Measurements from ENCODE around the gene TPSG1. TPM values are rescaled to one million over a fixed set of nuclear protein-coding genes. Genes with fewer than 3 reads are reported as not detected.
"Not testable (repeated sequence)": the region's sequence is repeated elsewhere in the genome, so short reads cannot be mapped to it uniquely, and the experiment has no call there.

TPSG1 gene
- total RNA-seq, 1 donor from 2014 or later, result not detected

- DNase-seq, result not testable (repeated sequence)
These were observed 31.3 kb upstream of the TPSG1 start for GRCh38 chr16:1256296-1256873.

DNA sequence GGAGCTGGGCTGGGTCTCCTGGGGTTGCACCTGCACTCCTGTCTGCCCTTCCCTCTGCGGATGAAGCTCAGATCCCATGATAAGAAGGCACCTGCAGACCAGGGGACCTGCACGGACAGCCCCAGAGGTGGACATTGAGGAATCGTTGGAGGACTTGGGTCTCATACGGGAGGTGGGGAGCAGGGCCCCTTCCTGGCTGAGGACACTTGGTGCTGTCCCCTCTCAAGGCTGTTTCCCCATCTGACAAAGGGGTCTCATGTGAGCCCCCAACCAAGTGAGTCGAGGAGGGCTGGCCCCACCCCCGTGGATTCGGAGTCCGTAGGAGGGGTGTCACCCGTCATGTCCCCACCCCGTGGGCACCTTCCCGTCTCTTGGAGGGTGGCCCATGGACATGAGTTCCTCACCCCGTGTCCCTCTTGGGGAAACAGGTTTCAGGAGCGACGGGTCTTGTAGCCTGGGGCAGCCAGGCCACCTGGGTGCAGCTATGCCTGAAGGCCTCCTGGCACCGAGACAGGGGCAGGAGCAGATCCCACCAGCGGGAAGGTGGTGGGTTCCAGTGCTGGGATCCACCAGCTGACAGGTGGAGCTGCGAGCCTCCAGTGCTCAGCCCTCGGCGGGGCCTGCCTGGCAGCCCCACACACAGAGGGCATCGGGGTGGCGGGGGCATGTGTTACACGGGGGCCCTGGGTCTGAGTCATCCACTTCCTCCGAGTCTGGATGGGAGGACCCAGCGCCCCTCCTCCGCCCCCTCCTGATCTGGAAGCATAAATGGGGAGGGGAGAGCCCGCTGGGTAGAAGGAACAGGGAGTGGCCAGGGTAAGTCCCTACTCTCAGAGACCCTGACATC lies 30.4 kb upstream of the TPSG1 start, which contains the start of gene TPSD1:
Gene TPSD1, plus strand, starts transcription at position 794 of the 847 bp plus-strand sequence. CDS start 212 bp downstream, outside the sequence.
- DNase-seq, result not testable (repeated sequence)

DNA sequence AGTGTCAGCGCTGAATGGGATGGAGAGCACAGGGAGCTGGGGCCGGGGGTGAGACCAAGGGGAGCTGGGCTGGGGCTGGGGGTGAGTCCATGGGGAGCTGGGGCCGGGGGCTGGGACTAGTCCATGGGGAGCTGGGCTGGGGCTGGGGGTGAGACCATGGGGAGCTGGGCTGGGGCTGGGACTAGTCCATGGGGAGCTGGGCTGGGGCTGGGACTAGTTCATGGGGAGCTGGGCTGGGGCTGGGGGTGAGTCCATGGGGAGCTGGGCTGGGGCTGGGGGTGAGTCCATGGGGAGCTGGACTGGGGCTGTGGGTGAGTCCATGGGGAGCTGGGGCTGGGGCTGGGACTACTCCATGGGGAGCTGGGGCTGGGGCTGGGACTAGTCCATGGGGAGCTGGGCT lies 29.8 kb upstream of the TPSG1 start:
- DNase-seq, result not testable (repeated sequence)

DNA sequence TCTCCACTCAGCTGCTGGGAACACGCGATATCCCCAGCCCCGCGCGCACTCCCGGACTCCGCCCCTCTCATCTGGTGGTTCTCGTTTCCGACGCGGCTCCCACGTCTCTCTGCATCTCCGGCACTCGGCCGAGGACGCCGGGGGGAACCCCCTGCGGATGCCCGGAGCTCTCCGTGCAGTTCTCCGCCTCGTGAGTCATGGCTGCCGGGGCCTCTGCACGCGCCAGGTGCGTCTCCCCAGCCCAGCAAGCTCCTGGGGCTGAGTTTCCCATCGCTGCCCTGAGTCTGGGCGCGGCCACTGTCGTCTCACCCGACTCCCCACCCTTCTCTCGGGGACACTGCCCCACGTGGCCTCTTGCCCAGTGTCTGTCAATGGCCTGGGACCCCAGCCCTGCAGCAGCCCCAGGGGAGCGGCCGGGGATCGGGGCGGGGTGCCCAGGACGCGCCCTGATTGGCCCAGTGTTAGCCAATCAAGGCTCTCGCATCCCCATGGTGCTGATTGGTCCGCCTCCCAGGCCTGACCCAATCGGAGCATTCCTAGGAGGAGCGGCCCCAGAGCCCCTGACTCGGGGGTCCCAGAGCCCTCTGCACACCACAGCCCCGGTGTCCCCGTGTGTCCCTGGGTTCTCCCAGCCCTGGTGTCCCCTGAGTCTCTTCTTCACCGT lies 28.8 kb upstream of the TPSG1 start:
- not testable (repeated sequence) for DNase-seq

DNA sequence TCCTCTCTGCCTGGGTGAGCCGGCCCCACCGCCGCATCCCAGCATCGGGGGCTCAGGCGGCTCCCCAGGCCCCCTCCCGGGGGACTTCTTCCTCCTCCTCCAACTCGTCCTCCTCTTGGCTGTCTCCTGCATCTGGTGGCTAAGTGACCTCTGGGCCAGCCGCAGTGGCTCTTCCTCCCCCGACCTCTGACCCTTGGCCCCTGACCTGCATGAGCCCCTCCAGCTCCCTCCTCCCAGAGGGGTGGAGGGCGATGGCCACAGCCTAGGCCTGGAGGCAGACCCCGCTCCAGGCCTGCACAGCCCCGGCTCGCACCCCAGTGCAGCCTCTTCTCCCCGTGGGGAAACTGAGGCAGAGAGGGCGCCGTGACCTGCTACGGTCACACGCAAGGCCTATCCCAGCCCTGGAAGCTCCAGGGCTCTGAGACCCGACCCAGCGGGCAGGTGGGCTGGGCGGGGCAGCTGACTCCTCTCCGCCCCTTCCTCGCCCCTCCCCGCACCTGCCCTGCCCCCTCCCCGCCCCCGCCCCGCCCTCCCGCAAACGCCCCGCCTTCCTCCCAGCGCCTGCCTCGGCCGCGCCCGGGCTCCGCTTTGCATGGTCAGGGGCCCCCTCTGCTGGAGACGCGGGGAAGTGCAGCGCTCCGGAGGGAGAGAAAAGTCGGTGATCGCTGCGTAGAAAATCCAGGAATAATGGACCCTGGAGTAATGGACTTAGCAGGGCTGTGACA lies 24.1 kb upstream of the TPSG1 start:
- not testable (repeated sequence) for DNase-seq

DNA sequence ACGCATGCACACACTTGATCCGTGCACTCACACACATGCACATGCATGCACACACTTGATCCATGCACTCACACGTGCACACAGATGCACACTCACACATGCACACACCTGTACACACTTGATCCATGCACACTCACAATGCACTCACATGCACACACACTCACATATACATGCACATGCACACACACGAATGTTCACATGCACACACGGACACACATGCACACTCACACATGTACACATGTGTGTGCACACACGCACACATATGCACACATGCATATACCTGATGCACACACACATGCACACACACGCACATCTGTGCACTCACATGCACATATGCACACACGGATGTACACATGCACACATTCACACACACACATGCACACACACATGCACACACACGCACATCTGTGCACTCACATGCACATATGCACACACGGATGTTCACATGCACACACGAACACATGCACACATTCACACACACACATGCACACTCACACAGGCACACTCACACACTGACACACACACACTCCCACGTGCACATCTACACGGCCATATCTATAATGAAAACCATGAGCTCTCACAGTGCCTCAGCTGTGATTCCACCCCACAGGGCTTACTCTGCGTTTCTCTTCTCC lies 23.0 kb upstream of the TPSG1 start:
- not testable (repeated sequence) for DNase-seq

DNA sequence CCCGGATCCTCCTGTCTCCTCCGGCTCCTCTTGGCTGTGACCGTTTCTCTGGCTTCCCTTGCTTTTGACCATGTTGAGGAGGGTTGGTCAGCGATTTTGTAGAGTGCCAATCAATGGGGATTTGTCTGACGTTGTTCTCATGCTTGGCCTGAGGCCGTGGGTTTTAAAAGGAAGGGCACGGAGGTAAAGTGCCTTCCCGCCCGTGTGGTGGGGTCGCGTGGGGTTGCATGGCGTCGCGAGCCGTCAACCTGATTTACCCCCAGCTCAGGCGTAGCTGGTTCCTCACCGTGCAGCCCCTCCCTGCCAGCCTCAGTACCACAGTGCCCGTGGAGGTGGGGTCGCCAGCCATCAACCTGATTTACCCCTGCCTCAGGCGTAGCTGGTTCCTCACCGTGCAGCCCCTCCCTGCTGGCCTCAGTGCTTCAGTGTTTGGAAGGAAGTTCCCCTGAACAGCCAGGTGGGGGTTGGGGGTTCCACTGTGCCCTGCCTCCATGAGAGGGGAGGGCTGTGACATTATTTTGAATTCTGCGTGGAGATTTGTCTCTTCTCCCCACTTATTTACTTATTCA lies 20.5 kb upstream of the TPSG1 start:
- DNase-seq, result no peak

DNA sequence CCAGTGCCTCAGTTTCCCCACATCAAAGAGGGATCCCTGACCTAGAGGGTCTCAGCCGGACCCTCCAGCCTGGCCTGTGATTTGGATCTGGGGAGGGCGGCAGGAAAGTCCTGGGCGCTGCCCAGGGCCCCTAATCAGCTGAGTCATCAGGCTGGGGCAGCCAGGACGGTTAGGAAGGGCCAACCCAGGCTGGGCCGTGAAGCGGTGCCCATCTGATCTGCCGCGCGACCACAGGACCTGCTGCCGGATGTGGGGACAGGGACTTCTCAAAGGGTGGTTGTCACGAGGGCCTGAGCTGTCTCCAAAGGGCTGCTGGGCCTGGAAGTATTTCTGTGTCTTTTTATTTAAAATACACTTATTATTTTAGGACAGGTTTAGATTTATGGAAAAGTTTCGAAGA lies 19.8 kb upstream of the TPSG1 start:
- no peak for DNase-seq

- DNase-seq, result not testable (repeated sequence)
These were observed 19.1 kb upstream of the TPSG1 start for GRCh38 chr16:1243907-1244850.

GRCh38 chr16:1243363-1243762 lies 18.3 kb upstream of the TPSG1 start:
- DNase-seq, result not testable (repeated sequence)

GRCh38 chr16:1241081-1241480 lies 16.0 kb upstream of the TPSG1 start:
- DNase-seq, result not testable (repeated sequence)

- not testable (repeated sequence) for DNase-seq
These were observed 15.4 kb upstream of the TPSG1 start, which contains the start of gene TPSAB1 for GRCh38 chr16:1240436-1240835. Gene TPSAB1 (plus strand): TSS chr16:1240705. CDS start chr16:1240939, 234 bp downstream.

GRCh38 chr16:1239575-1239974 lies 14.5 kb upstream of the TPSG1 start:
- DNase-seq, result not testable (repeated sequence)

DNA sequence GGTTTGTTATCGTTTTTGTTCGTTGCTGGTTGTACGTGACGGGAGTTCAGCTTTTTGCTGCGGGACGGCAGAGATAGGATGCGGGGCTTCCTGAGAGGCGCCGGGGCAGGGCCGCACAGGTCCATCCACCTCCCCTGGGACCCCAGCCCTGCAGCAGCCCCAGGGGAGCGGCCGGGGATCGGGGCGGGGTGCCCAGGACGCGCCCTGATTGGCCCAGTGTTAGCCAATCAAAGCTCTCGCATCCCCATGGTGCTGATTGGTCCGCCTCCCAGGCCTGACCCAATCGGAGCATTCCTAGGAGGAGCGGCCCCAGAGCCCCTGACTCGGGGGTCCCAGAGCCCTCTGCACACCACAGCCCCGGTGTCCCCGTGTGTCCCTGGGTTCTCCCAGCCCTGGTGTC lies 13.8 kb upstream of the TPSG1 start:
- not testable (repeated sequence) for DNase-seq

- DNase-seq, result no peak
These were observed 12.9 kb upstream of the TPSG1 start for GRCh38 chr16:1237990-1238389.

DNA sequence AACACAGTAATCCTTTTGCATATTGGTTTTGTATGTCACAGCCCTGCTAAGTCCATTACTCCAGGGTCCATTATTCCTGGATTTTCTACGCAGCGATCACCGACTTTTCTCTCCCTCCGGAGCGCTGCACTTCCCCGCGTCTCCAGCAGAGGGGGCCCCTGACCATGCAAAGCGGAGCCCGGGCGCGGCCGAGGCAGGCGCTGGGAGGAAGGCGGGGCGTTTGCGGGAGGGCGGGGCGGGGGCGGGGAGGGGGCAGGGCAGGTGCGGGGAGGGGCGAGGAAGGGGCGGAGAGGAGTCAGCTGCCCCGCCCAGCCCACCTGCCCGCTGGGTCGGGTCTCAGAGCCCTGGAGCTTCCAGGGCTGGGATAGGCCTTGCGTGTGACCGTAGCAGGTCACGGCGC lies 11.6 kb upstream of the TPSG1 start:
- DNase-seq, result not testable (repeated sequence)

- DNase-seq, result not testable (repeated sequence)
These were observed 7.1 kb upstream of the TPSG1 start for GRCh38 chr16:1232049-1232748.

DNA sequence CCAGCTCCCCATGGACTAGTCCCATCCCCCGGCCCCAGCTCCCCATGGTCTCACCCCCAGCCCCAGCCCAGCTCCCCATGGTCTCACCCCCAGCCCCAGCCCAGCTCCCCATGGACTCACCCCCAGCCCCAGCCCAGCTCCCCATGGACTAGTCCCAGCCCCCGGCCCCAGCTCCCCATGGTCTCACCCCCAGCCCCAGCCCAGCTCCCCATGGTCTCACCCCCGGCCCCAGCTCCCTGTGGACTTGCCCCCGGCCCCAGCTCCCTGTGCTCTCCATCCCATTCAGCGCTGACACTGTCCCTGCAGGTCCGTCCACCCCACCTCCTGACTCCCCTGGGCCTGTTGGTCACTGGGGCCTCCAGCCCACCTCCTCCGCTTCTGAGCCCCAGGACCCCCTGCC lies 6.2 kb upstream of the TPSG1 start:
- not testable (repeated sequence) for DNase-seq

DNA sequence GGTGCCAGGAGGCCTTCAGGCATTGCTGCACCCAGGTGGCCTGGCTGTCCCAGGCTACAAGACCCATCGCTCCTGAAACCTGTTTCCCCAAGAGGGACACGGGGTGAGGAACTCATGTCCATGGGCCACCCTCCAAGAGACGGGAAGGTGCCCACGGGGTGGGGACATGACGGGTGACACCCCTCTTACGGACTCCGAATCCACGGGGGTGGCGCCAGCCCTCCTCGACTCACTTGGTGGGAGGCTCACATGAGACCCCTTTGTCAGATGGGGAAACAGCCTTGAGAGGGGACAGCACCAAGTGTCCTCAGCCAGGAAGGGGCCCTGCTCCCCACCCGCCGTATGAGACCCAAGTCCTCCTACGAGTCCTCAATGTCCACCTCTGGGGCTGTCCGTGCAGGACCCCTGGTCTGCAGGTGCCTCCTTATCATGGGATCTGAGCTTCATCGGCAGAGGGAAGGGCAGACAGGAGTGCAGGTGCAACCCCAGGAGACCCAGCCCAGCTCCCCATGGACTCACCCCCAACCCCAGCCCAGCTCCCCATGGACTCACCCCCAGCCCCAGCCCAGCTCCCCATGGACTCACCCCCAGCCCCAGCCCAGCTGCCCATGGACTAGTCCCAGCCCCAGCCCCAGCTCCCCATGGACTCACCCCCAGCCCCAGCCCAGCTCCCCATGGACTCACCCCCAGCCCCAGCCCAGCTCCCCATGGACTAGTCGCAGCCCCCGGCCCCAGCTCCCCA lies 5.6 kb upstream of the TPSG1 start:
- DNase-seq, result not testable (repeated sequence)
